Kidney (tissue), 14 donors: Measurements from ENCODE around the gene DDX60. TPM values are rescaled to one million over a fixed set of nuclear protein-coding genes. Genes with fewer than 3 reads are reported as not detected.

ENCODE experiments used
- DNase-seq, 5 donors: peaks; one replicate each; pipeline ENCODE4 v3.0.0-alpha.2; 2013 to 2020
- FAIRE-seq: peaks from 2 replicates; lab custom pipeline; 2012; peaks lifted over from hg19 to GRCh38; lab: Jason Lieb, UNC
- H3K27ac ChIP-seq, 2 donors: one replicate each; pipeline ENCODE4 v1.7.0; 2013; ENCODE audit warnings: low read depth in 2 of 2, low read length in 2 of 2, inconsistent platforms in 1 of 2
- H3K27me3 ChIP-seq: one replicate; pipeline ENCODE4 v1.7.1; 2013; ENCODE audit warnings: low read length, inconsistent platforms; ENCODE audit not compliant: control insufficient read depth, insufficient read depth
- H3K36me3 ChIP-seq, 3 donors: one replicate each; pipeline versions ENCODE4 v1.7.0 to v1.7.1; 2013; ENCODE audit warnings: low read length in 3 of 3, control low read depth in 1 of 3, inconsistent platforms in 1 of 3; ENCODE audit not compliant: insufficient read depth in 3 of 3, control insufficient read depth in 2 of 3
- H3K4me1 ChIP-seq, 3 donors: one replicate each; pipeline versions ENCODE4 v1.7.0 to v1.7.1; 2013; ENCODE audit warnings: low read length in 3 of 3, inconsistent platforms in 1 of 3, low read depth in 1 of 3; ENCODE audit not compliant: control insufficient read depth in 2 of 3, insufficient read depth in 2 of 3
- H3K4me3 ChIP-seq, 3 donors: one replicate each; pipeline versions ENCODE4 v1.7.0 to v1.8.1; 2013; ENCODE audit warnings: low read length in 3 of 3, control low read depth in 1 of 3, inconsistent platforms in 1 of 3
- H3K9ac ChIP-seq, 3 donors: one replicate each; pipeline versions ENCODE4 v1.7.0 to v1.7.1; 2013; ENCODE audit warnings: low read length in 3 of 3, control low read depth in 1 of 3, inconsistent platforms in 1 of 3
- H3K9me3 ChIP-seq, 3 donors: one replicate each; pipeline versions ENCODE4 v1.7.0 to v1.7.1; 2013; ENCODE audit warnings: low read length in 3 of 3, control low read depth in 1 of 3, inconsistent platforms in 1 of 3; ENCODE audit not compliant: control insufficient read depth in 2 of 3, insufficient read depth in 1 of 3
- CTCF ChIP-seq: IDR thresholded peaks from 3 replicates; pipeline ENCODE4 v1.5.1; 2012; ENCODE audit warnings: mild to moderate bottlenecking, moderate library complexity, borderline replicate concordance; ENCODE audit not compliant: insufficient read depth; ENCODE audit errors: extremely low read depth
- intact Hi-C: fragments of 100-400 bp; cut with DNase I; formaldehyde crosslinking; loops from one replicate; pipeline ENCODE4 v1.11.1; 2022
- polyA plus RNA-seq: library from polyadenylated mRNA; stranded (reverse); fragments of 350-450 nt; fragmentation: Illumina TruSeq; extraction: RNeasy Lipid Tissue Mini Kit (QIAGEN cat#74804); gene quantifications from one replicate; pipeline ENCODE4 v1.2.3, GENCODE V29; 2014; ENCODE audit warnings: low read depth, low replicate concordance; ENCODE audit not compliant: insufficient read depth
- total RNA-seq: library from RNA; stranded (reverse); fragmentation: NEBNext Ultra II Directional; extraction: Animal tissue kit (Norgen Biotek cat#: 25700); gene quantifications from one replicate; pipeline ENCODE4 v1.2.1, GENCODE V29; 2021
- donor health status: control.
- donor health status: control.
- donor health status: control.
- donor health status: control.
- donor health status: control.
- donor health status: DM: yes; HTN: yes; CAD: no.
- donor health status: Normal renal cell carcinoma (clear cell type).

DDX60 gene
- total and polyA plus RNA-seq, 2 donors from 2014 or later: 6.4 to 31.6 TPM

GRCh38 chr4:168361365-168362024 is 42.9 kb upstream of the DDX60 start:
- no peak for TF ChIP-seq CTCF
- Histone ChIP-seq H3K4me1 (no peaks in the 10 kb centered on the region), H3K4me3 (no peak overlapping the region), H3K27ac (no peak overlapping the region), H3K27me3 (no peaks in the 10 kb centered on the region), H3K9me3 (peaks cover 0 to 4% (median 0%) of the 10 kb centered on the region in 3 donors), H3K36me3 (peaks cover 0 to 2% (median 0%) of the 10 kb centered on the region in 3 donors), H3K9ac (no peak overlapping the region)
- intact Hi-C loops: no loop called here
- DNase-seq: no peak
- FAIRE-seq: no peak

- H3K9ac ChIP-seq: no peak overlapping the region
These were observed 41.7 kb upstream of the DDX60 start for GRCh38 chr4:168360271-168360670.

DNA sequence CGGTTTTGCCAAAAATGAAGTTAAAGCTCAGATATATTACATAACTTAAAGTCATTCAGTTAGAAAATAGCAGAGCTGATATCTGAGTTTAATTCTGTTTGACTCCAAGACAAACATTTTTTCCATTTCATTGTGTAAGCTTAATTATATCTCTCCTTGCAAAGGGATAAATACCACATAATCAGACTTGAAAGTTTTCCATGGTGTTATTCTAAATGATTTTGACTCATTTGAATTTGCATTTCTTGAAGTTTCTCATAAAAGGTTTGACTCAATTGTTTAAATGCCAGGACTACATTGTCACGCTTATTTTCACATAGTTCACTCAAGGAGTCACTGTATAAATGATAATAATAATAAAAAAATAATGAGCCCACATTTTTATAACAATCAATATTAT is 39.4 kb upstream of the DDX60 start:
- H3K36me3 ChIP-seq: peaks cover 0 to 2% (median 0%) of the 10 kb centered on the region in 3 donors
- intact Hi-C loops: no loop called here
- FAIRE-seq: no peak

More at GRCh38 chr4:168360271-168360670, 41.7 kb upstream of the DDX60 start:
- FAIRE-seq (no peak), DNase-seq (no peak)
- Histone ChIP-seq H3K36me3 (peaks cover 0 to 2% (median 0%) of the 10 kb centered on the region in 3 donors), H3K9me3 (no peaks in the 10 kb centered on the region), H3K27me3 (no peaks in the 10 kb centered on the region), H3K27ac (no peak overlapping the region), H3K4me3 (no peak overlapping the region), H3K4me1 (no peaks in the 10 kb centered on the region)
- TF ChIP-seq CTCF: no peak
- intact Hi-C loops: no loop called here

More for the DNA sequence above, 39.4 kb upstream of the DDX60 start:
- Histone ChIP-seq H3K27me3 (no peaks in the 10 kb centered on the region), H3K9ac (no peak overlapping the region), H3K9me3 (no peaks in the 10 kb centered on the region), H3K4me3 (no peak overlapping the region), H3K4me1 (no peaks in the 10 kb centered on the region), H3K27ac (no peak overlapping the region)
- TF ChIP-seq CTCF: no peak
- DNase-seq: no peak
